Spleen (tissue), 7 donors: ENCODE results near the gene KDM5B.

ENCODE experiments used
- POLR2A ChIP-seq, 3 donors: fragments of 450-650 bp; IDR thresholded peaks; one replicate each; pipeline ENCODE4 v1.5.1; 2017; ENCODE audit warnings: antibody characterized with exemption in 3 of 3, mild to moderate bottlenecking in 1 of 3
- POLR2AphosphoS5 ChIP-seq, 3 donors: sonication (generic); formaldehyde crosslinking; IDR thresholded peaks; one replicate each; pipeline ENCODE4 v1.5.1; 2017; ENCODE audit warnings: antibody characterized with exemption in 3 of 3
- TF ChIP-seq, protein P1 (sequence below), 11 experiments: fragments of 200-600 bp in 7 of 11; fragments of 450-650 bp in 4 of 11; sonication (generic) in 4 of 11; IDR thresholded peaks in 8 of 11; conservative IDR thresholded peaks in 3 of 11; 1 replicate in 7 of 11; 2 replicates in 4 of 11; pipeline versions ENCODE4 v1.4.0 to v1.8.0; 2016 to 2021; ENCODE audit warnings: antibody characterized with exemption in 11 of 11, inconsistent platforms in 4 of 11, mild to moderate bottlenecking in 1 of 11
- donor health status: DM: no; HTN: no; CAD: no; lungs with moderate emphysema.
- donor health status: DM: no; HTN: no; CAD: no.
- donor health status: DM: no; HTN: no; CAD: no.

- TF ChIP-seq, protein P1, sequence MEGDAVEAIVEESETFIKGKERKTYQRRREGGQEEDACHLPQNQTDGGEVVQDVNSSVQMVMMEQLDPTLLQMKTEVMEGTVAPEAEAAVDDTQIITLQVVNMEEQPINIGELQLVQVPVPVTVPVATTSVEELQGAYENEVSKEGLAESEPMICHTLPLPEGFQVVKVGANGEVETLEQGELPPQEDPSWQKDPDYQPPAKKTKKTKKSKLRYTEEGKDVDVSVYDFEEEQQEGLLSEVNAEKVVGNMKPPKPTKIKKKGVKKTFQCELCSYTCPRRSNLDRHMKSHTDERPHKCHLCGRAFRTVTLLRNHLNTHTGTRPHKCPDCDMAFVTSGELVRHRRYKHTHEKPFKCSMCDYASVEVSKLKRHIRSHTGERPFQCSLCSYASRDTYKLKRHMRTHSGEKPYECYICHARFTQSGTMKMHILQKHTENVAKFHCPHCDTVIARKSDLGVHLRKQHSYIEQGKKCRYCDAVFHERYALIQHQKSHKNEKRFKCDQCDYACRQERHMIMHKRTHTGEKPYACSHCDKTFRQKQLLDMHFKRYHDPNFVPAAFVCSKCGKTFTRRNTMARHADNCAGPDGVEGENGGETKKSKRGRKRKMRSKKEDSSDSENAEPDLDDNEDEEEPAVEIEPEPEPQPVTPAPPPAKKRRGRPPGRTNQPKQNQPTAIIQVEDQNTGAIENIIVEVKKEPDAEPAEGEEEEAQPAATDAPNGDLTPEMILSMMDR (IDR thresholded peaks at IDR 0.05 in 8 of 11, conservative IDR thresholded peaks at IDR 0.05 in 3 of 11): no peak
- no peak for TF ChIP-seq POLR2A (IDR thresholded peaks at IDR 0.05)
- no peak for TF ChIP-seq POLR2AphosphoS5 (IDR thresholded peaks at IDR 0.05)
These were observed 38.1 kb downstream of the KDM5B start for GRCh38 chr1:202770135-202770534.
